Stimulated activated CD8-positive, alpha-beta memory T cell treated with anti-CD3 and anti-CD28 coated beads, Interleukin-4, amount 100 ng/mL, for 48 hours (primary cell): ENCODE data around the gene ADIPOR2.
A peak's percentile ranks its signal among the peaks of the same experiment; 100 is the strongest.

Experiments used
- DNase-seq: peaks from one replicate; pipeline ENCODE4 v3.0.0-alpha.2; 2020

ADIPOR2 gene

GRCh38 chr12:1801303-1801975 is 110.6 kb downstream of the ADIPOR2 start:
- DNase-seq: peak; percentile 16

- no peak for DNase-seq
Observed at GRCh38 chr12:1803736-1804135, 112.9 kb downstream of the ADIPOR2 start.

- peak; percentile 90 for DNase-seq
Observed at GRCh38 chr12:1804545-1805332, 113.9 kb downstream of the ADIPOR2 start.

DNA sequence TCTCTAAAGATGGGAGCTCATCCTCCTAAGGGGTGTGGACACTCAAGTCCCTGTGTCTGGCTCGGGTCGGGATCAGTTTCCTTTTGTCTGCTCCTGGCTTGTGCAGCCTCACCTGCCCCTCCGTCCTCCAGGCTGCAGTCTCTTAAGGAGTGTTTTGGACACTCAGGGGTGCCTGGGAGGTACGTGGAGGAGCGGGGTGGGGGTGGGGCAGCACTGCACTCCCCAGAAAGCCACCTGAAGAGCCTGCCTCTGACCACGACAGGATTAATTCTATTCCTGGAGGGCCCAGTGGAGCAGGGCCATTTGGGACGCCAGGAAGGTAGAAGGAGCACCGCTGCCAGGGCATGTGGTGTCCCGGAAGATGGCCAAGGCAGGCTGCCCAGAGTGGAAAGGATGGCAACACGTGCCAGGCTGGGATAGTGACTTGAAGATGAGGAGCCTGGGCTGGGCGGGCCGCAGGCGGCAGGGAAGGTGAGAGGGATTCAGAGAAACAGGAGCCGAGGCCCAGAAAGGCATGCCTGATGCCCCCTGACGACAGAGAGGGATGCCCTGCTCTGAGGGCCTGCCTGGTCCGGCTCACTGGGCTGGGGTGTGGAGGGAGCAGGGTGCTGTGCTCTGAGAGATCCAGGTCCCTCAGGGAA is 114.7 kb downstream of the ADIPOR2 start:
- DNase-seq: no peak

- no peak for DNase-seq
Observed at GRCh38 chr12:1806301-1807086, 115.6 kb downstream of the ADIPOR2 start.

GRCh38 chr12:1807087-1807860 is 116.4 kb downstream of the ADIPOR2 start:
- no peak for DNase-seq

- DNase-seq: no peak
Observed at GRCh38 chr12:1808036-1808797, 117.3 kb downstream of the ADIPOR2 start.

DNA sequence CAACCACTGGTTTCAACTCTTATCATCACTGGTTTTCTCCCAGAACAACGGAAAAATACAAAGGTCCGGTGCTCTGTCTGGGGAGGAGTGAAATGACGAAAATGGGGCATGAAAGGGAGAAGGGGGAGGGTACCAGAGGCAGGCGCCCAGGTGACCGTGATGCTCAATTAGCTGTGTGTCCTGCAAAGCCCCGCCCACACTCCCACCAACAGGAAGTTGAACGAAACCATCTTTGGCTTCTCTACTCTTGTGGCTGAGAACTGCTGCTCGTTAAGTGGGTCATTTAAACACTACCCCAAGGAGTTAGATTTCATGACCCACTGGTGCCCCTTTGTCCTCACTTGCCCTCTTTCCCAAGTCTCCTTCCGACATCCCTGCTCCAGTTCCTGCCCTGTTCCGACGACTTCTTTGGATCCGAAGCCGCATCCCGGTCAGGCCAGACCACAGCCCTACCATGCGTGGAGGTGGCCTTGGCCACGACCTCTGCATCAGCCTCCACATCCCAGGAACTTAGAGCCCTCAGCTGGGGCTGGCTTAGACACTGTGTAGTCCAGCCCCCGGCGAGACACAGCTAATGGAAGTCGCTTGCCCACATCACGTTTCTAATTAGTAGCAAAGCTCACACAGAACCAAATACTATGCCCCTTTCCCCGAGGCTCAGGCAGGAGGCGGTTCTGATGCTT is 118.1 kb downstream of the ADIPOR2 start:
- DNase-seq: no peak

- no peak for DNase-seq
Observed at GRCh38 chr12:1809591-1810190, 118.8 kb downstream of the ADIPOR2 start.

GRCh38 chr12:1810201-1810930 is 119.5 kb downstream of the ADIPOR2 start:
- no peak for DNase-seq

GRCh38 chr12:1810931-1811280 is 120.0 kb downstream of the ADIPOR2 start:
- DNase-seq: no peak

DNA sequence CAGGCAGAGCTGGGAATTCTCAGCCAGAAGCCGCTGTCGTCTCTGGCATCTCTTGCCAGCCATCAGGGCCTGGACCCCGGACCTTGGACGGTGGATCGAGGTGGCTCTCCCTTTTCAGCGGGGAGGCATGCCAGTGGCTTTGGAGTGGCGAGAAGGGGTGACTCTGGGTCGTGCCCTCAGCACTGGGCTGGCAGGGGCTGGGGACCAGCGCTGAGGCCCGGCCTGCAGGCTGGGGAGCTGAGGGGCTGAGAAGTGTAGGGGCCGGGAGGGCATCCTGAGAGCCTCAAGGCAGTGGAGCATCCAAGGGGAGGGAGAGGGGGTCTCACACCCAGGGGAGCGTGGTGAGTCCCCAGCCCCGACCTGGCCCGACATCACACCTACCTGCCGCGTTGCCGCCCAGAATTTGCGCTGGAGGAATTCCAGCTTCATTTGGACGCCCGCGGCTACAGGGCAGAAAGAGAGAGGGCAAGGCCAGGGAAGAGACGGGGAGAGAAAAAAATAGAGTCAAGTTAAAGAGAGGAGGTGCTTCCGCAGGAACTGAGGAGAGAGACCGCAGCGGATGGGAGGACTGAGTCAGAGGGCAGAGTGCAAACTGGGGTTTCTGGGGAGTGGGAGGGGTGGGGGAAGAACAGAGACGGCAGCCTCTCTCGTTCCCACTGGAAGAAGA is 120.5 kb downstream of the ADIPOR2 start:
- DNase-seq: peak; percentile 67

- DNase-seq: no peak
Observed at GRCh38 chr12:1811948-1812291, 121.0 kb downstream of the ADIPOR2 start.

DNA sequence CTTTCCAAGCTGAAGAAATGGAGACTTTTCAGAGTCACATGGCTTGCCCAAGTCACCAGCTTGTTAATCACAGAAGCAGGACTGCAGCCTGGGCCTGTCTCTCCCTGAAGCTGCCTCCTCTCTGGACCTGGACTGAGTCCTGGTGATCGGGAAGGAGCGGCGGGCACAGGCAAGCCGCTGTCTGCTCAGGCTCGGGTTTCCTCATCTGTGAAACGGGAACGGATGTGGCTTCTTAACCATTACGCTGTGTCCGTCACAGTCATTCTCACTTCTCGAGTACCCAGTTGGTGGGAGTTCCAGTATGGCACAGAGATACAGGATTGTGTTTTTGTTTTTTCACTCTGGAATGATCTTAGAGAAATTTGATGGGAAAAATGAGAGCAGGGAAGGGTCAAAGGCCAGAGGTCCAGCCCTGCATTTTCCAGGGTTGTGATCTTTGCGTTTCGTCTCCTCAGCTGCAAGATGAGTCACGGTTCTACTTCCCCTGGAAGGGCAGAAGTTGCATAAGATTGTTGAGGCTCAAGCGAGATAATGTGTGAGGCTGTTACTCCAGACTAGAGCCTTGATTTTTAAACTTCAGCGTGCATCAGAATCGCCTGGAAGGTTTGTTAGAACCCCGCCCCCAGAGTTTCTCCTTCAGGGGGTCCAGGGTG is 121.9 kb downstream of the ADIPOR2 start:
- no peak for DNase-seq

GRCh38 chr12:1814266-1814665 is 123.4 kb downstream of the ADIPOR2 start:
- DNase-seq: no peak

DNA sequence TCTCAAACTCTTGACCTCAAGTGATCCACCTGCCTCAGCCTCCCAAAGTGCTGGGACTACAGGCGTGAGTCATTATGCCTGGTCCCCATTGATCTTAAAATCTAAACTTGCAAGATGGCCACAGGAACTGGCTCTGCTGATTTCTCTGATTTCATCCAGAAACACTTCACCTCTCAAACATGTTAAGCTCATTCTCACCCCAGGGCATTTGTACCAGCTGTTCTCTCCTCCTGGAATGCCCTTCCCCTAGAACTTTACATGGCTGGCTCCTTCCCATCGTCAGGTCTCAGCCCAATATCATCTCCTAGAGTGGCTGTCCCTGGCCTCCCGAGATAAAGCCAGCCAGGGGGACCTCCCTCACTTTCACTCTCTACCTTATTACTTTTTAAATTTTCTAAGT is 124.2 kb downstream of the ADIPOR2 start:
- DNase-seq: no peak

- DNase-seq: no peak
Observed at GRCh38 chr12:1815814-1816729, 125.2 kb downstream of the ADIPOR2 start.
